MM.1S (cell line): ENCODE results near the gene RFX7.
A peak's percentile ranks its signal among the peaks of the same experiment; 100 is the strongest.

ENCODE experiments used
- DNase-seq: peaks from one replicate; pipeline ENCODE4 v3.0.0-alpha.2; 2015
- H2AFZ ChIP-seq: fragments of 300-600 bp; sonication (generic); 2 replicates; pipeline ENCODE4 v1.6.0; 2016; ENCODE audit warnings: antibody characterized with exemption, low read length
- H3F3A ChIP-seq: fragments of 300-600 bp; sonication (generic); 2 replicates; pipeline ENCODE4 v1.6.1; 2016; ENCODE audit warnings: mild to moderate bottlenecking, antibody characterized with exemption, low read length, moderate library complexity, mixed read lengths; ENCODE audit not compliant: insufficient read depth
- H3K27ac ChIP-seq: fragments of 300-600 bp; sonication (generic); 2 replicates; pipeline ENCODE4 v1.5.1; 2016; ENCODE audit warnings: mild to moderate bottlenecking, low read length
- H3K27me3 ChIP-seq: fragments of 300-600 bp; sonication (generic); replicated peaks from 2 replicates; pipeline ENCODE4 v1.6.0; 2016; ENCODE audit warnings: low read length; ENCODE audit not compliant: insufficient read depth
- H3K36me3 ChIP-seq: fragments of 300-600 bp; sonication (generic); replicated peaks from 2 replicates; pipeline ENCODE4 v1.6.1; 2016; ENCODE audit warnings: mild to moderate bottlenecking, low read length, mixed read lengths; ENCODE audit not compliant: insufficient read depth
- H3K4me1 ChIP-seq: fragments of 300-600 bp; sonication (generic); 2 replicates; pipeline ENCODE4 v1.6.1; 2016; ENCODE audit warnings: low read length, mixed read lengths
- H3K4me2 ChIP-seq: fragments of 300-600 bp; sonication (generic); 2 replicates; pipeline ENCODE4 v1.6.0; 2016; ENCODE audit warnings: low read depth, low read length
- H3K4me3 ChIP-seq: fragments of 300-600 bp; sonication (generic); 2 replicates; pipeline ENCODE4 v1.5.1; 2016; ENCODE audit warnings: low read length, mixed read lengths
- H3K79me2 ChIP-seq: fragments of 300-600 bp; sonication (generic); 2 replicates; pipeline ENCODE4 v1.6.1; 2016; ENCODE audit warnings: mixed run types, low read length, mixed read lengths
- H3K9ac ChIP-seq: fragments of 300-600 bp; sonication (generic); 2 replicates; pipeline ENCODE4 v1.6.1; 2016; ENCODE audit warnings: low read length, mixed read lengths
- H3K9me2 ChIP-seq: fragments of 300-600 bp; sonication (generic); replicated peaks from 2 replicates; pipeline ENCODE4 v1.6.1; 2016; ENCODE audit warnings: mild to moderate bottlenecking, low read length, mixed read lengths; ENCODE audit not compliant: insufficient read depth
- H3K9me3 ChIP-seq: fragments of 300-600 bp; sonication (generic); replicated peaks from 2 replicates; pipeline ENCODE4 v1.6.1; 2016; ENCODE audit warnings: mild to moderate bottlenecking, low read length, mixed read lengths; ENCODE audit not compliant: insufficient read depth
- H4K20me1 ChIP-seq: fragments of 300-600 bp; sonication (generic); 2 replicates; pipeline ENCODE4 v1.6.1; 2016; ENCODE audit warnings: mild to moderate bottlenecking, low read length, moderate library complexity, mixed read lengths; ENCODE audit not compliant: insufficient read depth
- EZH2 ChIP-seq: fragments of 300-600 bp; sonication (generic); optimal IDR thresholded peaks from 2 replicates; pipeline ENCODE3; 2017; ENCODE audit warnings: low read depth, mild to moderate bottlenecking, antibody characterized with exemption, low read length, mixed read lengths
- EZH2phosphoT487 ChIP-seq: fragments of 300-600 bp; sonication (generic); IDR thresholded peaks from 2 replicates; pipeline ENCODE4 v1.6.1; 2018; ENCODE audit warnings: antibody characterized with exemption, low read length
- TF ChIP-seq, protein P1 (sequence below): fragments of 300-600 bp; sonication (generic); IDR thresholded peaks from 2 replicates; pipeline ENCODE4 v1.5.1; 2016; ENCODE audit warnings: antibody characterized with exemption, low read length, mixed read lengths

Gene RFX7

DNA sequence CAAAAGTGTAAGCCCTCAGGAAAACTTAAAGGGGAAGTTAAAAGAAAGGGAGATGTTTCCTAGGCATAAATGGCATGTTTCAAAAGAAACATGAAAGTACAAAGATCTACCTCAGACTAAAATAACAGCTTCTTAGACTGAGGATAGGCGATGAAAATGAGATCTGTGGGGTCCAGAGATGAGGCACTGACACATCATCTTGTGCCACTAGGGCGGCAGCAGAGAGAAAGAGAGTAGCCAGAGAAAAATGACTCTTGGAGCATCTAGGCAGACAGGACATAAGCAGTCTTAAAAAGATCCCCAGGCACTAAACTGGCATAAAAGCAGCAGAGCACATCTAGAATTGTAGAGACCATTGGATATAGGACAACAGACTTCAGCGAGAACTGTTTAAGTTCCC is 42.5 kb upstream of the RFX7 start:
- peak; percentile 15 for DNase-seq
- no peaks in the 10 kb centered on the region for H3F3A ChIP-seq

DNA sequence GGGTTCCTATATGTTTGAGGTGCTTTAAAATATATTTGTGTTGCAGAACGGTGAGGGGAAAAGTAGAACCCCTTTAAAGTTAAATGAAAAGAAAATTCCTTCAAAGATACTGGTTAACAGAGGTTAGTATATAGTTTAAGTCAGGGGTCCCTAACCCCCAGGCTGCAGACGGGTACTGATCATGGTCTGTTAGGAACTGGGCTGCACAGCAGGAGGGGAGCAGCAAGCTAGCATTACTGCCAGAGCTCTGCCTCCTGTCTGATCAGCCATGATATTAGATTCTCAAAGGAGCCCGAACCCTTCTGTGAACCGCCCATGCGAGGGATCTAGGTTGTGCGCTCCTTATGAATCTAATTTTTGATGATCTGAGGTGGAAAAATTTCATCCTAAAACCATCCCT is 37.5 kb upstream of the RFX7 start:
- H3K9me3 ChIP-seq: no peaks in the 10 kb centered on the region
- no peaks in the 10 kb centered on the region for H3K27me3 ChIP-seq
- no peak overlapping the region for H3K9ac ChIP-seq
- H3K79me2 ChIP-seq: no peaks in the 10 kb centered on the region
- no peaks in the 10 kb centered on the region for H3F3A ChIP-seq
- H2AFZ ChIP-seq: no peak overlapping the region
- no peaks in the 10 kb centered on the region for H3K36me3 ChIP-seq
- H4K20me1 ChIP-seq: no peaks in the 10 kb centered on the region
- no peak overlapping the region for H3K4me3 ChIP-seq
- H3K4me1 ChIP-seq: no peaks in the 10 kb centered on the region
- H3K4me2 ChIP-seq: no peak overlapping the region
- TF ChIP-seq EZH2phosphoT487: no peak
- TF ChIP-seq EZH2: no peak
- TF ChIP-seq, protein P1, sequence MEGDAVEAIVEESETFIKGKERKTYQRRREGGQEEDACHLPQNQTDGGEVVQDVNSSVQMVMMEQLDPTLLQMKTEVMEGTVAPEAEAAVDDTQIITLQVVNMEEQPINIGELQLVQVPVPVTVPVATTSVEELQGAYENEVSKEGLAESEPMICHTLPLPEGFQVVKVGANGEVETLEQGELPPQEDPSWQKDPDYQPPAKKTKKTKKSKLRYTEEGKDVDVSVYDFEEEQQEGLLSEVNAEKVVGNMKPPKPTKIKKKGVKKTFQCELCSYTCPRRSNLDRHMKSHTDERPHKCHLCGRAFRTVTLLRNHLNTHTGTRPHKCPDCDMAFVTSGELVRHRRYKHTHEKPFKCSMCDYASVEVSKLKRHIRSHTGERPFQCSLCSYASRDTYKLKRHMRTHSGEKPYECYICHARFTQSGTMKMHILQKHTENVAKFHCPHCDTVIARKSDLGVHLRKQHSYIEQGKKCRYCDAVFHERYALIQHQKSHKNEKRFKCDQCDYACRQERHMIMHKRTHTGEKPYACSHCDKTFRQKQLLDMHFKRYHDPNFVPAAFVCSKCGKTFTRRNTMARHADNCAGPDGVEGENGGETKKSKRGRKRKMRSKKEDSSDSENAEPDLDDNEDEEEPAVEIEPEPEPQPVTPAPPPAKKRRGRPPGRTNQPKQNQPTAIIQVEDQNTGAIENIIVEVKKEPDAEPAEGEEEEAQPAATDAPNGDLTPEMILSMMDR: no peak
- no peak overlapping the region for H3K27ac ChIP-seq
- DNase-seq: no peak
- no peaks in the 10 kb centered on the region for H3K9me2 ChIP-seq

More for the DNA sequence above, 42.5 kb upstream of the RFX7 start:
- no peak overlapping the region for H3K4me3 ChIP-seq
- H3K9ac ChIP-seq: no peak overlapping the region
- no peaks in the 10 kb centered on the region for H3K27me3 ChIP-seq
- TF ChIP-seq, protein P1: peak; percentile 50
- no peak for TF ChIP-seq EZH2phosphoT487
- TF ChIP-seq EZH2: no peak
- H3K27ac ChIP-seq: no peak overlapping the region
- H4K20me1 ChIP-seq: no peaks in the 10 kb centered on the region
- no peak overlapping the region for H2AFZ ChIP-seq
- H3K79me2 ChIP-seq: no peaks in the 10 kb centered on the region
- no peaks in the 10 kb centered on the region for H3K9me2 ChIP-seq
- no peaks in the 10 kb centered on the region for H3K4me1 ChIP-seq
- no peak overlapping the region for H3K4me2 ChIP-seq
- no peaks in the 10 kb centered on the region for H3K9me3 ChIP-seq
- no peaks in the 10 kb centered on the region for H3K36me3 ChIP-seq

DNA sequence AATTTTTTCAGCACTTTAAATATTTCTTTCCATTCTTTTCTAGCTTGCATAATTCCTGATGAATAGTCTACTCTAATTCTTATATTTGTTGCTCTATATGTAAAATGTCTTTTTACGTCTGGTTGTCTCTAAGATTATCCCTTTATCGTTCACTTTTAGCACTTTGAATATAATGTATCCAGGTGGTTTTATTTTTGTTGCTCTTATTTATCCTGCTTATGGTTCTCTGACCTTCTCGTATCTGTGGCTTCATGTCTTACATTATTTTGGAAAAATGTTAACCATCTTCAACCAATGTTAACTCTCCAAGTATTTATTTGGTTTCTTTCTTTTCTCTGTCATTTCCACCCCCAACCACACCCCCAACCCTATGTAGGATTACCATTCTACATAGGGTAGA is 30.0 kb upstream of the RFX7 start:
- no peak for DNase-seq
- H3K4me1 ChIP-seq: no peaks in the 10 kb centered on the region
- H2AFZ ChIP-seq: no peak overlapping the region
- H3K4me3 ChIP-seq: no peak overlapping the region
- TF ChIP-seq, protein P1: no peak
- TF ChIP-seq EZH2phosphoT487: no peak
- TF ChIP-seq EZH2: no peak
- no peaks in the 10 kb centered on the region for H3K27me3 ChIP-seq
- no peaks in the 10 kb centered on the region for H4K20me1 ChIP-seq
- no peak overlapping the region for H3K4me2 ChIP-seq
- H3K9ac ChIP-seq: no peak overlapping the region
- H3K27ac ChIP-seq: no peak overlapping the region
- H3K9me2 ChIP-seq: no peaks in the 10 kb centered on the region
- no peaks in the 10 kb centered on the region for H3K36me3 ChIP-seq
- H3F3A ChIP-seq: no peaks in the 10 kb centered on the region
- H3K9me3 ChIP-seq: no peaks in the 10 kb centered on the region
- H3K79me2 ChIP-seq: no peaks in the 10 kb centered on the region
